ENCODE data around the gene GPR84.

GRCh38 chr12:54409267-54409666 lies 45.0 kb upstream of the GPR84 start:
- TF ChIP-seq CTCF (optimal IDR thresholded peaks at IDR 0.05 in 1 of 3, IDR thresholded peaks at IDR 0.05 in 1 of 3, conservative IDR thresholded peaks at IDR 0.05 in 1 of 3; ENCODE audit: extremely low read depth in 1 of 3, insufficient read depth in 2 of 3, low read length in 3 of 3), result no peak
- TF ChIP-seq EZH2 (IDR thresholded peaks at IDR 0.05; ENCODE audit: low read length), result no peak

Measured in keratinocyte (primary cell).